Activated CD4-positive, alpha-beta T cell treated with anti-CD3 and anti-CD28 coated beads for 36 hours (primary cell): ENCODE measurements around the gene ZNF784. TPM values are rescaled to one million over a fixed set of nuclear protein-coding genes. Genes with fewer than 3 reads are reported as not detected.
"Not testable (repeated sequence)": the region's sequence is repeated elsewhere in the genome, so short reads cannot be mapped to it uniquely, and the experiment has no call there.

Experiments
- ATAC-seq: fragments of 200-7000 bp; cut with Tn5 transposase; one replicate; pipeline ENCODE4 v1.10.0; 2021; ENCODE audit warnings: mild to moderate bottlenecking, moderate library complexity
- CTCF ChIA-PET: fragments of 350-600 bp; sonication (Branson Sonifier 250); formaldehyde crosslinking; loops from one replicate; lab custom pipeline; 2021; ENCODE audit warnings: antibody characterized with exemption; lab: Charles Lee
- POLR2A ChIA-PET: fragments of 350-600 bp; sonication (Branson Sonifier 250); formaldehyde crosslinking; loops from one replicate; lab custom pipeline; 2021; ENCODE audit warnings: antibody characterized with exemption, inconsistent platforms; lab: Charles Lee
- DNase-seq: peaks from one replicate; pipeline ENCODE4 v3.0.0-alpha.2; 2020
- H3K27ac Mint-ChIP-seq: one replicate; pipeline ENCODE4 v1.8.0; 2021; ENCODE audit warnings: mixed read lengths
- H3K27me3 Mint-ChIP-seq: one replicate; pipeline ENCODE4 v1.8.0; 2021; ENCODE audit warnings: mixed read lengths
- H3K36me3 Mint-ChIP-seq: one replicate; pipeline ENCODE4 v1.8.0; 2021; ENCODE audit warnings: low read depth, mixed read lengths
- H3K4me1 Mint-ChIP-seq: one replicate; pipeline ENCODE4 v1.8.0; 2021; ENCODE audit warnings: mixed read lengths
- H3K4me3 Mint-ChIP-seq: one replicate; pipeline ENCODE4 v1.8.0; 2021; ENCODE audit warnings: mild to moderate bottlenecking, moderate library complexity, mixed read lengths
- H3K9me3 Mint-ChIP-seq: one replicate; pipeline ENCODE4 v1.8.0; 2021; ENCODE audit warnings: low read depth, mixed read lengths
- intact Hi-C, 2 experiments: fragments of 100-400 bp; cut with DNase I in 1 of 2; cut with micrococcal nuclease in 1 of 2; formaldehyde crosslinking; loops; one replicate each; pipeline versions ENCODE4 v1.14.2 to v1.15.1; 2022 to 2024; cut with DNase I, micrococcal nuclease
- total RNA-seq, 2 experiments: library from RNA; stranded (reverse); gene quantifications; one replicate each; pipeline ENCODE4 v1.2.3, GENCODE V29; 2021

Gene ZNF784
- total RNA-seq, 2 experiments from 2014 or later, result 3.2 to 4.3 TPM

DNA sequence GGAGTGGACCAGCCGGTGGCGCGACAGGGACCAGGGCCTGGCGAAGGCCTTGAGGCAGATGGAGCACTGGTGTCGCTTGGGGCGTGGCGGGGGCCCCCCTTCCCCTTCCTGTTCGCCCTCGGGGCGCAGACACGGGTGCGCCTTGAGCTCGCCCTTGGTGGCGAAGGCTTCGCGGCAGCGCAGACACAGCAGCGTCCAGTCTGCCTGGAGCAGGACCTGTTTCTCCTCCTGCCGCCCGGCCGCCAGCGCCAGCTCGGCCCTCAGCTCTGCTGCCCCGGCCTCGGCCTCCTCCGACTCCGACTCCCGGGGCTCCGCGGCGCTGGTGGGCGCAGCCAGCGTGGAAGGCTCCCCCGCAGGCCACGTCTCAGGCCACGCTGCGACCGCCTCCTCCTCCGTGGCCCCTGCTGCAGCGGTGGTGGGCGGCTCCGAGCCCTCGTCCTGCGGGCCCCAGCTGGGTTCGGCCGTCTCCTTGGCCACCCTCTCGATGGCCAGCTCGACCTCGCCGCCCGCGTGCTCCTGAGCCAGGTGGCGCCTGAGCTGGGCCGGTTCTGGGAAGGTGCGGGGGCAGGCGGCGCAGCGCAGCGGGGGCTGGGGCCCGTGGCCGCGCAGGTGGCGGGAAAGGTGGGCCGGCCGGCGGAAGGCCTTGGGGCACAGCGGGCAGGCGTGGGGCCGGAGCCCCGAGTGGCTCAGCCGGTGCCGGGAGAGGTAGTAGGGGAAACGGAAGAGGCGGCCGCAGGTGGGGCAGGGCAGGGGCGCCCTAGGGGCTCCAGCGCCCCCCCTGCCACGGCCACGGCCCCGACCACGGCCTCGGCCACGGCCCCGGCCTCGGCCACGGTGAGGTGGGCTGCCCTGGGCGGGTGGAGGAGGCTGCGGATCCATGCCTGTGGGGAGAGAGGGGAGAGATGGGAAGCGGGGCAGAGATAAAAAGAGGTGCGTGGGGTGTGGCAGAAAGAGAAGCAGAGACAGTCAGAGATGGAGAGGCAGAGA is 45.3 kb downstream of the ZNF784 start:
- no peak for DNase-seq
- Mint-ChIP-seq H3K4me3 (peak overlapping the region; percentile 83), H3K9me3 (no peaks in the 10 kb centered on the region), H3K27me3 (no peaks in the 10 kb centered on the region), H3K4me1 (peaks cover 18% of the 10 kb centered on the region), H3K36me3 (peaks cover 19% of the 10 kb centered on the region), H3K27ac (peak overlapping the region; percentile 78)
- POLR2A ChIA-PET, result no interaction called here
- intact Hi-C loops, result no loop called here
- no peak for ATAC-seq
- CTCF ChIA-PET, result interaction anchor here (0.5 kb wide), 1 partner anchor 13 kb away, joined by 4 read pairs; no protein-coding TSS in a partner anchor

DNA sequence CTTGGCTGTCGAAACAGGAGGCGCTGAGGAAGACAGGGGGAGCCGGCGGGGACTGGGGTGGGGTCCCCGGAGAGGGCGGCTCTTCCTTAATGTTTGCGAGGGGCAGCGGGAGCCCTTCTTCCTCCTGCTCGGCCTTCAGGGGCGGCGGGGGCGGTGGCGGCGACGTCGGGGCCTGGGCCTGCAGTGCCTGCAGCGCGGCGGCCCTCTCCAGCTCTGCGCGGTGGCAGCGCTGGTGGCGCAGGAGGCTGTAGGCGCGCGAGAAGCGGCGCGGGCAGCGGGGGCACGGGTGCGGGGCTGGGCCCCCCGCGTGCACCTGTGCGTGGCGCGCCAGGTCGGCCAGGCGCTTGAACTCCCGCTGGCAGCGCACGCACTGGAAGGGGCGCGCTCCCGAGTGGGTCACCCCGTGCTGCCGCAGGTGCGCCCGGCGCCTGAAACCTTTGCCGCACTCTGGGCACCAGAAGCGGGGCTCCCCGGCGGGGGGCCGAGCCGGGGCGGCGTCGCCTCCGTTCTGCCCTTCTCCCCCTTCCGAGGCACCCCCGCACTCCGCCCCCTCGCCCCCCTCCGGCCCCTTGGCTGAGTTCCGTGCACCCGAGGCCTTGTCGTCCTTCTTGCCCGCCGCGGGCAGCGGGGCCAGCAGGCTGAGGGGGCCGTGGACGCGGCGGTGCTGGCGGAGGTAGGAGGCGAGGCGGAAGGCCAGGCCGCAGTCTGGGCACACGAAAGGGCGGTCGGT is 46.2 kb downstream of the ZNF784 start:
- ChIA-PET POLR2A (no interaction called here), CTCF (no interaction called here)
- no peaks in the 10 kb centered on the region for H3K9me3 Mint-ChIP-seq
- H3K36me3 Mint-ChIP-seq, result peaks cover 19% of the 10 kb centered on the region
- H3K27ac Mint-ChIP-seq, result no peak overlapping the region
- DNase-seq (no peak), ATAC-seq (no peak)
- no peak overlapping the region for H3K4me3 Mint-ChIP-seq
- H3K27me3 Mint-ChIP-seq, result no peaks in the 10 kb centered on the region
- peaks cover 18% of the 10 kb centered on the region for H3K4me1 Mint-ChIP-seq
- intact Hi-C loops, result no loop called here

DNA sequence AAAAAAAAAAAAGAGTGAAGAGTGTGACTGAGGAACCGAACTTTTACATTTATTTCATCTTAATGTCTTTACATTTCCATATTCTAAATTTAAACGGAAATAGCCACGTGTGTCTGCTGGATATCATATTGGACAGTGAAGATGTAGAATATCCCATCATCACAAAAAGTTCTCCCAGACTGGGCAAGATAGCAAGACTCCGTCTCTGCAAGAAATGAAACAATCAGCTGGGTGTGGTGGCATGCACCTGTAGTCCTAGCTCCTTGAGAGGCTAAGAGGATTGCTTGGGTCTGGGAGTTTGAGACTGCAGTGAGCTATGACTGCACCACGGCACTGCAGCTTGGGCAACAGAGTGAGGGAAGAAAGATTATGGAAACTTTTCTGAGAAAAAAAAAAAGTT is 47.6 kb downstream of the ZNF784 start:
- ChIA-PET CTCF (interaction anchor here (0.6 to 0.8 kb wide), 2 partner anchors 56 to 1519 kb away, joined by 3 to 4 read pairs; no protein-coding TSS in a partner anchor), POLR2A (no interaction called here)
- DNase-seq (no peak), ATAC-seq (no peak)
- H3K36me3 Mint-ChIP-seq, result peaks cover 19% of the 10 kb centered on the region
- H3K4me3 Mint-ChIP-seq, result no peak overlapping the region
- no peak overlapping the region for H3K27ac Mint-ChIP-seq
- H3K4me1 Mint-ChIP-seq, result peaks cover 13% of the 10 kb centered on the region
- H3K9me3 Mint-ChIP-seq, result no peaks in the 10 kb centered on the region
- no peaks in the 10 kb centered on the region for H3K27me3 Mint-ChIP-seq
- intact Hi-C loops, result no loop called here

DNA sequence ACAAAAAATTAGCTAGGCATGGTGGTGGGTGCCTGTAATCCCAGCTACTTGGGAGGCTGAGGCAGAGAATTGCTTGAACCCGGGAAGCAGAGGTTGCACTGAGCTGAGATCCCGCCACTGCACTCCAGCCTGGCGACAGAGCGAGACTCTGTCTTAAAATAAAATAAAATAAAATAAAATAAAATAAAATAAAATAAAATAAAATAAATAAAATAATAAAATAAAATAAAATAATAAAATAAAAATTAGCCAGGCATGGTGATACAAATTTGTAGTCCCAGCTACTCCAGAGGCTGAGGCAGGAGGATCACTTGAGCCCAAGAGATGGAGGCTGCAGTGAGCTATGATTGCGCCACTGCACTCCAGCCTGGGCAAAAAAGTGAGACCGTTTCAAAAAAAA is 50.4 kb downstream of the ZNF784 start:
- H3K27ac Mint-ChIP-seq, H3K9me3 Mint-ChIP-seq, H3K4me1 Mint-ChIP-seq, DNase-seq, H3K27me3 Mint-ChIP-seq, H3K4me3 Mint-ChIP-seq, ATAC-seq, intact Hi-C loops: not testable (repeated sequence)
- ChIA-PET POLR2A (interaction anchor here (0.6 kb wide), 1 partner anchor 12 kb away, joined by 4 read pairs; no protein-coding TSS in a partner anchor), CTCF (interaction anchor here (0.8 to 1.1 kb wide), 3 partner anchors 9 to 14 kb away, joined by 3 to 5 read pairs (median 4); no protein-coding TSS in a partner anchor)
- H3K36me3 Mint-ChIP-seq, result peaks cover 12% of the 10 kb centered on the region

Other genes starting within 250 kb of the ZNF784 start
- gene TMEM190, start 247.7 kb downstream of the ZNF784 start, total RNA-seq, result not detected
- 1 to 10 TPM; 5.9 to 6.3 TPM for gene TMEM238, start 240.3 kb downstream of the ZNF784 start, total RNA-seq
- 1,000 to 10,000 TPM; 2,751 to 4,078 TPM for gene RPL28, start 238.6 kb downstream of the ZNF784 start, total RNA-seq
- 100 to 1,000 TPM; 228 to 342 TPM for gene UBE2S, start 216.8 kb downstream of the ZNF784 start, total RNA-seq
- not detected for gene SHISA7, start 181.3 kb downstream of the ZNF784 start, total RNA-seq
- 10 to 100 TPM; 24.3 to 28.0 TPM for gene ISOC2, start 162.9 kb downstream of the ZNF784 start, total RNA-seq
- gene C19orf85, start 159.8 kb downstream of the ZNF784 start, total RNA-seq, result not detected
- gene ZNF628, start 147.9 kb downstream of the ZNF784 start, total RNA-seq, result 1 to 10 TPM; 5.6 to 6.8 TPM
- 10 to 100 TPM in 1 of 2 experiments, 1 to 10 TPM in 1; 8.2 to 14.8 TPM for gene NAT14, start 139.4 kb downstream of the ZNF784 start, total RNA-seq
- under 1 TPM; 0.32 to 0.34 TPM for gene SSC5D, start 136.1 kb downstream of the ZNF784 start, total RNA-seq
- gene SBK2, start 87.4 kb downstream of the ZNF784 start, total RNA-seq, result not detected
- not detected for gene SBK3, start 79.0 kb downstream of the ZNF784 start, total RNA-seq
- gene ZNF579, start 43.7 kb downstream of the ZNF784 start, total RNA-seq, result 1 to 10 TPM; 7.2 to 7.5 TPM
- gene FIZ1, start 25.0 kb downstream of the ZNF784 start, total RNA-seq, result 10 to 100 TPM; 13.6 to 14.7 TPM
- 10 to 100 TPM; 16.2 to 18.6 TPM for gene ZNF524, start 24.3 kb downstream of the ZNF784 start, total RNA-seq
- gene ZNF865, start 18.9 kb downstream of the ZNF784 start, total RNA-seq, result 10 to 100 TPM; 11.4 to 12.1 TPM
- 10 to 100 TPM; 24.2 to 35.6 TPM for gene ZNF580, start 16.4 kb upstream of the ZNF784 start, total RNA-seq
- gene ZNF581, start 19.1 kb upstream of the ZNF784 start, total RNA-seq, result 10 to 100 TPM; 18.9 to 26.9 TPM
- 1 to 10 TPM; 6.2 to 6.3 TPM for gene CCDC106, start 23.6 kb upstream of the ZNF784 start, total RNA-seq
- 100 to 1,000 TPM; 252 to 292 TPM for gene U2AF2, start 30.5 kb upstream of the ZNF784 start, total RNA-seq
- gene EPN1, start 50.7 kb upstream of the ZNF784 start, total RNA-seq, result 10 to 100 TPM; 32.5 to 37.1 TPM
- gene NLRP9, start 113.8 kb upstream of the ZNF784 start, total RNA-seq, result not detected
- not detected for gene RFPL4A, start 134.5 kb upstream of the ZNF784 start, total RNA-seq
- not detected for gene RFPL4AL1, start 144.6 kb upstream of the ZNF784 start, total RNA-seq
- under 1 TPM; 0.05 TPM for gene NLRP11, start 207.4 kb upstream of the ZNF784 start, total RNA-seq
- not detected for gene NLRP4, start 212.0 kb upstream of the ZNF784 start, total RNA-seq